LHCN-M2 (cell line): ENCODE measurements around the gene ZFYVE1. TPM values are rescaled to one million over a fixed set of nuclear protein-coding genes. Genes with fewer than 3 reads are reported as not detected.

Experiments
- DNase-seq: peaks from one replicate; pipeline ENCODE4 v3.0.0-alpha.2; 2012; ENCODE audit warnings: low read depth
- total RNA-seq: library from RNA; depleted of rRNA; stranded (reverse); fragments of >200 nt; gene quantifications from 2 replicates; pipeline ENCODE4 v1.2.3, GENCODE V29; 2014; rRNA removed

ZFYVE1 gene
- total RNA-seq, 1 experiment from 2014 or later, result 16.3 TPM

- no peak for DNase-seq
Observed at GRCh38 chr14:72921396-72921795, 105.5 kb downstream of the ZFYVE1 start.

GRCh38 chr14:72920008-72920407, 106.9 kb downstream of the ZFYVE1 start:
- DNase-seq, result no peak

Other genes starting within 250 kb of the ZFYVE1 start
- 9.5 and 11.1 TPM in 2 replicates for gene DPF3, start 133.0 kb downstream of the ZFYVE1 start, total RNA-seq
- 16.1 and 20.5 TPM in 2 replicates for gene DCAF4, start 100.6 kb downstream of the ZFYVE1 start, total RNA-seq
- 37.7 and 45.3 TPM in 2 replicates for gene RBM25, start 31.4 kb upstream of the ZFYVE1 start, total RNA-seq
- gene PSEN1, start 109.4 kb upstream of the ZFYVE1 start, total RNA-seq, result 29.9 and 38.6 TPM in 2 replicates
- gene PAPLN, start 210.4 kb upstream of the ZFYVE1 start, total RNA-seq, result 0.06 and 0.63 TPM in 2 replicates